Transverse colon (tissue), 4 donors: ENCODE results near the gene KLK11. TPM values are rescaled to one million over a fixed set of nuclear protein-coding genes. Genes with fewer than 3 reads are reported as not detected.

Source experiments
- DNase-seq: peaks from one replicate; pipeline ENCODE4 v3.0.0-alpha.2; 2019
- H3K27ac ChIP-seq, 4 donors: fragments of 200-600 bp; sonication (generic); 2 replicates each; pipeline ENCODE4 v1.5.1; 2016 to 2018; ENCODE audit warnings: inconsistent platforms in 4 of 4
- H3K27me3 ChIP-seq: fragments of 200-600 bp; sonication (generic); 2 replicates; pipeline ENCODE4 v1.5.1; 2017; ENCODE audit warnings: inconsistent platforms
- H3K36me3 ChIP-seq, 4 donors: fragments of 200-600 bp; sonication (generic); 2 replicates each; pipeline ENCODE4 v1.5.1; 2017 to 2019; ENCODE audit warnings: inconsistent platforms in 4 of 4
- H3K4me1 ChIP-seq, 4 donors: fragments of 200-600 bp; sonication (generic); 2 replicates each; pipeline ENCODE4 v1.5.1; 2017 to 2020; ENCODE audit warnings: inconsistent platforms in 4 of 4
- H3K4me3 ChIP-seq, 4 donors: fragments of 200-600 bp; sonication (generic); 1 replicate in 1 of 4; 2 replicates in 3 of 4; pipeline versions ENCODE4 v1.5.1 to v1.6.1; 2017 to 2019; ENCODE audit warnings: inconsistent platforms in 4 of 4
- H3K9me3 ChIP-seq, 2 donors: fragments of 200-600 bp; sonication (generic); 2 replicates each; pipeline ENCODE4 v1.5.1; 2017 to 2019; ENCODE audit warnings: inconsistent platforms in 2 of 2
- CTCF ChIP-seq, 5 experiments: fragments of 200-600 bp in 3 of 5; fragments of 450-650 bp in 2 of 5; sonication (generic) in 3 of 5; IDR thresholded peaks; 1 replicate in 2 of 5; 2 replicates in 3 of 5; pipeline ENCODE4 v1.5.1; 2016 to 2017; ENCODE audit warnings: antibody characterized with exemption in 5 of 5, inconsistent platforms in 3 of 5, mild to moderate bottlenecking in 2 of 5, moderate library complexity in 1 of 5
- EP300 ChIP-seq: sonication (generic); formaldehyde crosslinking; IDR thresholded peaks from one replicate; pipeline ENCODE4 v1.6.1; 2017; ENCODE audit warnings: antibody characterized with exemption, low read depth
- POLR2A ChIP-seq: fragments of 450-650 bp; IDR thresholded peaks from one replicate; pipeline ENCODE4 v1.6.1; 2016; ENCODE audit warnings: antibody characterized with exemption, mild to moderate bottlenecking, moderate library complexity
- POLR2AphosphoS5 ChIP-seq, 3 donors: sonication (generic); formaldehyde crosslinking; IDR thresholded peaks; one replicate each; pipeline ENCODE4 v1.6.1; 2016; ENCODE audit warnings: antibody characterized with exemption in 3 of 3
- WGBS, 2 donors: methylation state at CpG; one replicate each; pipeline ENCODE4 v1.1.5; 2018; ENCODE audit warnings: low coverage in 1 of 2; 5-methylcytosine and 5-hydroxymethylcytosine counted together
- in situ Hi-C, 4 donors: fragments of 200-750 bp; cut with MboI; loops; one replicate each; pipeline versions ENCODE4 v1.15.0 to v1.15.1; 2017; ENCODE audit warnings: low sequenced_read_pairs in 3 of 4, low pct_ligation_motif_present in 1 of 4, low pct_unique_long_range_greater_than_20kb in 1 of 4
- intact Hi-C: fragments of 100-400 bp; cut with DNase I; formaldehyde crosslinking; loops from one replicate; pipeline ENCODE4 v1.15.1; 2023; ENCODE audit warnings: low total_unique reads
- total RNA-seq, 4 donors: library from RNA; depleted of rRNA; stranded (reverse); fragments of >200 nt; gene quantifications; one replicate each; pipeline ENCODE4 v1.1.0, GENCODE V29; 2016

KLK11 gene
- total RNA-seq, 4 donors from 2014 or later: 0.55 to 0.79 TPM; not detected in 2

DNA sequence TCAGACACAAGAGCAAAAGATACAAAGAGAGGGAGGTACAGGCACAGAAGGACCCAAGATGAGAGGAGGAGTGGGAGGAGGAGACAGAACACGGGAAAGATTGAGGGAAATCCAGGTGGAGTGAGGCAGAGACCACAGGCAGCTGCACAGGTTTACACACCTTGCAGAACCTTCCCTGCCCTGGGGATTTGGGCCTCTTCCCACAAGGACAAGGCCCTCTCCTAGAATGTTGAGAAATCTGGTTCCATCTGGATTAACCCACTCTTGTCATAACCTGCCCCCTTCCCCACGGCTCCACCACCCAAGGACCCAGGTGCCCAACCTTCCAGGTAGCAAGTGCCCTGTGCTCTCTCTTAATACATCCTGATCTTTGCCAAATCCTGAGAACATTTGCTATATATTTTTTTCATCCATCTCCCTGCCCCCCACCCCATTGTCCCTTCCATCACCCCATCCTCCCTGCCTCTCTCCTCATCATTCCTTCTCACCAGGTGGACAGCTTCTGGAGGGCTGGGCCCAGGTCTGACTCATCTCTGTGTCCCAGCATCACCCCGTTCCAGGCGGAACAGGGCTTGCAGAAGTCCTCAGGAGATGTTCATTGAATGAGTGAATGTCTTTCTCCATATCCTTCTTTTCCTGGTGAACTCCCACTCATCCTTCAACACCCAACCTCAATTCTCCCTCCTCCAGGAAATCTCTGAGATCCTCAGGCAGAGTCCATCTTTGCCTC lies 16.2 kb downstream of the KLK11 start:
- Histone ChIP-seq H3K27me3 (peaks cover 49% of the 10 kb centered on the region), H3K9me3 (no peaks in the 10 kb centered on the region), H3K27ac (no peak overlapping the region), H3K4me3 (no peak overlapping the region), H3K36me3 (no peaks in the 10 kb centered on the region), H3K4me1 (no peaks in the 10 kb centered on the region)
- in situ Hi-C loops (no loop called here), intact Hi-C loops (no loop called here)
- 63 to 81% methylated on average over 3 to 4 of the region's 4 CpGs for WGBS, 2 donors
- no peak for DNase-seq
- TF ChIP-seq POLR2AphosphoS5 (IDR thresholded peaks at IDR 0.05) (no peak), EP300 (no peak), POLR2A (no peak), CTCF (IDR thresholded peaks at IDR 0.05) (no peak)

DNA sequence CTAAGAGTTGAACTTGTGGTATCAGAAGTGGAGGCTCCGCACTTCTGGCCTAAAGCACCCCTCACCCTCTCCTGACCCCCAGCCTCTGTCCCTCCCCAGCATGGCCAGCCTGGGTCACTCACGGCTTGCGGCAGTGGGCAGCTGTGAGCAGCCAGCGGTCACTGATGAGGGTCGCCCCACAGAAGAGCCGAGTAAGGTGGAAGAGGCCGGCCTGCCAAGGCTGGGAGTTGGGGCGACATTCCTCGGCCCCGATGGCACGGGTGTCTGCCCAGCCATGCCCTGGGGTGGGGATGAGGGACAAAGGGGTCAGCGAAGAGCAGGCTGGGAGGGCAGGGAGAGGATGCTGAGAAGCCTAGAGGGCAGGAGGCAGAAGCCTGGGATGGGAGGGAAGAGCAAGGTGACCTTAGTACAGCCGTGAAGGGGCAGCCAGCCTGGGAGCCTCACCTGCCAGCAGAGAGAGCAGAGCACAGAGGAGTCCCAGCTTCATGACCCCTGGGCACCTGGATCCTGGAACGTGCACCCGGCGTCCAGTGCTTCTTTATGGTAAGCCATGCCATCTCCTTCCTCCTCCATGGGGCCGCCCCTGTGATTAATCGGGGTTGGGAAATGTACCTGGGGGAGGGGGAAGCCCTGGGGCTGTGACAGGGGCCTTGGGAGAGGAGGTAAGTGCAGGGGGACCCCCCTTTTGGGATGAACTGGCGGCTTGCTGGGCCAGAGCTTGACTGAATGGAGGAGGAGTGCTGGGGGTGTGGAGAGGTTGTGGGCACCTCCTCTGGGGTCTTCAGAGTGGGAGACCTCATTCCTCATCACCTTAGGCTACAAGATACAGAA lies 17.1 kb downstream of the KLK11 start:
- Histone ChIP-seq H3K4me3 (no peak overlapping the region), H3K27ac (no peak overlapping the region), H3K9me3 (no peaks in the 10 kb centered on the region), H3K27me3 (peaks cover 39% of the 10 kb centered on the region), H3K4me1 (no peaks in the 10 kb centered on the region), H3K36me3 (no peaks in the 10 kb centered on the region)
- WGBS, 2 donors: 40 to 71% methylated on average over 3 to 19 of the region's 19 CpGs
- no peak for TF ChIP-seq EP300
- no peak for TF ChIP-seq POLR2A
- TF ChIP-seq POLR2AphosphoS5 (IDR thresholded peaks at IDR 0.05): no peak
- TF ChIP-seq CTCF (IDR thresholded peaks at IDR 0.05): no peak
- no peak for DNase-seq
- intact Hi-C loops (no loop called here), in situ Hi-C loops (no loop called here)

GRCh38 chr19:51007488-51007887 lies 18.9 kb downstream of the KLK11 start:
- 63 to 84% methylated on average over 3 of the region's 3 CpGs for WGBS, 2 donors
- peaks cover 42% of the 10 kb centered on the region for H3K27me3 ChIP-seq
- intact Hi-C loops (no loop called here), in situ Hi-C loops (no loop called here)
- TF ChIP-seq EP300 (no peak), POLR2AphosphoS5 (IDR thresholded peaks at IDR 0.05) (no peak), CTCF (IDR thresholded peaks at IDR 0.05) (no peak), POLR2A (no peak)
- no peaks in the 10 kb centered on the region for H3K36me3 ChIP-seq
- H3K9me3 ChIP-seq: no peaks in the 10 kb centered on the region
- no peak overlapping the region for H3K27ac ChIP-seq
- no peak for DNase-seq
- H3K4me1 ChIP-seq: no peaks in the 10 kb centered on the region
- no peak overlapping the region for H3K4me3 ChIP-seq

DNA sequence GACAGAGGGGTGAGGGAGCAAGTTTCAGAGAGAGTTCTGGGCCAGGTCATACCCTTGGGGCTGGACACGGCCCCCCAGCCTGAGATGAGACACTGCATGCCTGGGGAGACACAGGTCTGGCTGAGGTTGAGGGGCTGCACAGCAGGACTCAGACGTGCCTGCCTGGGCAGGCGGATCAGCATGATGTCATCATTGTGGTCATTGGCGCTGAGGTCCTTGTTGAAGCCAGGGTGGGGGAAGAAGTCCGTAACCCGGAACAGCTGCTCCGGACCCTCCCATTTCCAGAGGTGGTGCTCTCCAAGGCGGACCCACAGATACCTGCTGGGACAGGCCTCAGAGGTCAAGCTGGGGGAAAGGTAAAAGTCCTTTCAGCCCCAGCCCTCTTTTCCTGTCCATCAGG lies 20.0 kb downstream of the KLK11 start:
- H3K4me1 ChIP-seq: no peaks in the 10 kb centered on the region
- in situ Hi-C loops (no loop called here), intact Hi-C loops (no loop called here)
- no peak overlapping the region for H3K4me3 ChIP-seq
- TF ChIP-seq EP300: no peak
- no peak for TF ChIP-seq POLR2A
- no peak for TF ChIP-seq CTCF (IDR thresholded peaks at IDR 0.05)
- TF ChIP-seq POLR2AphosphoS5 (IDR thresholded peaks at IDR 0.05): no peak
- H3K27me3 ChIP-seq: peaks cover 47% of the 10 kb centered on the region
- WGBS, 2 donors: 13 to 43% methylated on average over 3 to 8 of the region's 8 CpGs
- no peak overlapping the region for H3K27ac ChIP-seq
- H3K36me3 ChIP-seq: no peaks in the 10 kb centered on the region
- no peaks in the 10 kb centered on the region for H3K9me3 ChIP-seq
- DNase-seq: no peak
